ENCODE measurements around the gene MRTFA.

- TF ChIP-seq, protein P1, sequence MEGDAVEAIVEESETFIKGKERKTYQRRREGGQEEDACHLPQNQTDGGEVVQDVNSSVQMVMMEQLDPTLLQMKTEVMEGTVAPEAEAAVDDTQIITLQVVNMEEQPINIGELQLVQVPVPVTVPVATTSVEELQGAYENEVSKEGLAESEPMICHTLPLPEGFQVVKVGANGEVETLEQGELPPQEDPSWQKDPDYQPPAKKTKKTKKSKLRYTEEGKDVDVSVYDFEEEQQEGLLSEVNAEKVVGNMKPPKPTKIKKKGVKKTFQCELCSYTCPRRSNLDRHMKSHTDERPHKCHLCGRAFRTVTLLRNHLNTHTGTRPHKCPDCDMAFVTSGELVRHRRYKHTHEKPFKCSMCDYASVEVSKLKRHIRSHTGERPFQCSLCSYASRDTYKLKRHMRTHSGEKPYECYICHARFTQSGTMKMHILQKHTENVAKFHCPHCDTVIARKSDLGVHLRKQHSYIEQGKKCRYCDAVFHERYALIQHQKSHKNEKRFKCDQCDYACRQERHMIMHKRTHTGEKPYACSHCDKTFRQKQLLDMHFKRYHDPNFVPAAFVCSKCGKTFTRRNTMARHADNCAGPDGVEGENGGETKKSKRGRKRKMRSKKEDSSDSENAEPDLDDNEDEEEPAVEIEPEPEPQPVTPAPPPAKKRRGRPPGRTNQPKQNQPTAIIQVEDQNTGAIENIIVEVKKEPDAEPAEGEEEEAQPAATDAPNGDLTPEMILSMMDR (IDR thresholded peaks at IDR 0.05): no peak
- no peak for TF ChIP-seq POLR2A (IDR thresholded peaks at IDR 0.05)
Observed at GRCh38 chr22:40547729-40548143, 88.8 kb downstream of the MRTFA start.

Data from lower leg skin (tissue), 3 donors.